H9 (cell line): ENCODE data around the gene PUS3. TPM values are rescaled to one million over a fixed set of nuclear protein-coding genes. Genes with fewer than 3 reads are reported as not detected.

ENCODE experiments used
- DNase-seq: peaks from one replicate; pipeline ENCODE4 v3.0.0-alpha.2; 2017
- H2AFZ ChIP-seq: one replicate; pipeline ENCODE4 v1.6.1; 2013; ENCODE audit warnings: mild to moderate bottlenecking, low read length, control low read depth, moderate library complexity
- H2AK5ac ChIP-seq: 2 replicates; pipeline ENCODE4 v1.6.1; 2013; ENCODE audit warnings: low read length, control low read depth, mixed read lengths; ENCODE audit not compliant: insufficient read length
- H2BK120ac ChIP-seq: one replicate; pipeline ENCODE4 v1.6.1; 2013; ENCODE audit warnings: low read depth, mild to moderate bottlenecking, low read length, control low read depth, inconsistent platforms; ENCODE audit not compliant: poor library complexity, severe bottlenecking
- H2BK12ac ChIP-seq: 2 replicates; pipeline ENCODE4 v1.6.1; 2013; ENCODE audit warnings: low read length, control low read depth, mixed read lengths, low read depth; ENCODE audit not compliant: insufficient read length
- H2BK15ac ChIP-seq: 2 replicates; pipeline ENCODE4 v1.6.1; 2013; ENCODE audit warnings: low read depth, low read length, control low read depth
- H2BK20ac ChIP-seq: one replicate; pipeline ENCODE4 v1.6.1; 2013; ENCODE audit warnings: low read depth, mild to moderate bottlenecking, low read length, control low read depth, inconsistent platforms; ENCODE audit not compliant: poor library complexity, severe bottlenecking
- H2BK5ac ChIP-seq: 2 replicates; pipeline ENCODE4 v1.6.1; 2013; ENCODE audit warnings: low read length, control low read depth, mixed read lengths; ENCODE audit not compliant: insufficient read length
- H3K14ac ChIP-seq: 2 replicates; pipeline ENCODE4 v1.6.1; 2013; ENCODE audit warnings: low read length, control low read depth; ENCODE audit not compliant: insufficient read depth
- H3K18ac ChIP-seq: 2 replicates; pipeline ENCODE4 v1.6.1; 2013; ENCODE audit warnings: low read depth, mild to moderate bottlenecking, mixed read lengths, low read length, control low read depth; ENCODE audit not compliant: insufficient read length
- H3K23ac ChIP-seq: 2 replicates; pipeline ENCODE4 v1.6.1; 2013; ENCODE audit warnings: low read length, control low read depth, mixed read lengths, low read depth; ENCODE audit not compliant: insufficient read length
- H3K23me2 ChIP-seq: 2 replicates; pipeline ENCODE4 v1.6.1; 2013; ENCODE audit warnings: low read depth, mild to moderate bottlenecking, mixed read lengths, low read length, control low read depth; ENCODE audit not compliant: insufficient read length, poor library complexity, severe bottlenecking
- H3K27ac ChIP-seq: 2 replicates; pipeline ENCODE4 v1.5.1; 2013; ENCODE audit warnings: low read length, control low read depth, mixed read lengths, low read depth; ENCODE audit not compliant: insufficient read length
- H3K27me3 ChIP-seq: 2 replicates; pipeline ENCODE4 v1.6.1; 2013; ENCODE audit warnings: low read length, control low read depth, inconsistent platforms; ENCODE audit not compliant: insufficient read depth
- H3K4ac ChIP-seq: 2 replicates; pipeline ENCODE4 v1.6.1; 2013; ENCODE audit warnings: low read depth, mild to moderate bottlenecking, control low read depth, inconsistent platforms, low read length, moderate library complexity
- H3K4me1 ChIP-seq: 2 replicates; pipeline ENCODE4 v1.6.1; 2013; ENCODE audit warnings: low read length, control low read depth, inconsistent platforms; ENCODE audit not compliant: insufficient read depth
- H3K4me2 ChIP-seq: 2 replicates; pipeline ENCODE4 v1.6.1; 2013; ENCODE audit warnings: low read length, control low read depth, mixed read lengths; ENCODE audit not compliant: insufficient read length, insufficient read depth
- H3K56ac ChIP-seq: 2 replicates; pipeline ENCODE4 v1.6.1; 2013; ENCODE audit warnings: low read depth, mild to moderate bottlenecking, mixed read lengths, low read length, control low read depth; ENCODE audit not compliant: insufficient read length
- H3K79me1 ChIP-seq: 2 replicates; pipeline ENCODE4 v1.6.1; 2013; ENCODE audit warnings: low read depth, mild to moderate bottlenecking, moderate library complexity, low read length, control low read depth, inconsistent platforms; ENCODE audit not compliant: insufficient read depth, poor library complexity, severe bottlenecking
- H3K79me2 ChIP-seq: 2 replicates; pipeline ENCODE4 v1.6.1; 2013; ENCODE audit warnings: low read length, control low read depth, inconsistent platforms; ENCODE audit not compliant: insufficient read depth
- H3K9ac ChIP-seq: 2 replicates; pipeline ENCODE4 v1.6.1; 2013; ENCODE audit warnings: low read length, control low read depth, mixed read lengths; ENCODE audit not compliant: insufficient read length; ENCODE audit errors: extremely low read depth
- H3K9me3 ChIP-seq: one replicate; pipeline ENCODE4 v1.6.1; 2013; ENCODE audit warnings: low read depth, low read length, inconsistent platforms; ENCODE audit not compliant: control insufficient read depth
- H3T11ph ChIP-seq: one replicate; pipeline ENCODE4 v1.6.1; 2013; ENCODE audit warnings: mild to moderate bottlenecking, low read length, control low read depth, inconsistent platforms
- H4K20me1 ChIP-seq: one replicate; pipeline ENCODE4 v1.6.1; 2013; ENCODE audit not compliant: control insufficient read depth, insufficient read length, insufficient read depth
- H4K5ac ChIP-seq: 2 replicates; pipeline ENCODE4 v1.6.1; 2013; ENCODE audit warnings: low read depth, mild to moderate bottlenecking, mixed read lengths, low read length, control low read depth; ENCODE audit not compliant: insufficient read length
- H4K8ac ChIP-seq: replicated peaks from 2 replicates; pipeline ENCODE4 v1.6.1; 2013; ENCODE audit warnings: low read length, control low read depth, mixed read lengths, low read depth; ENCODE audit not compliant: insufficient read length
- H4K91ac ChIP-seq: 2 replicates; pipeline ENCODE4 v1.6.1; 2013; ENCODE audit warnings: low read depth, mild to moderate bottlenecking, moderate library complexity, mixed read lengths, low read length, control low read depth; ENCODE audit not compliant: insufficient read length
- H3K27ac Mint-ChIP-seq, 3 experiments: 2 replicates in 2 of 3; 3 replicates in 1 of 3; pipeline ENCODE4 v1.8.0; 2020 to 2021; ENCODE audit warnings: mixed read lengths in 3 of 3, mild to moderate bottlenecking in 1 of 3, moderate library complexity in 1 of 3
- H3K27me3 Mint-ChIP-seq: 2 replicates; pipeline ENCODE4 v1.8.0; 2021; ENCODE audit warnings: low read depth, mild to moderate bottlenecking, moderate library complexity, mixed read lengths
- H3K36me3 Mint-ChIP-seq, 3 experiments: 2 replicates in 2 of 3; 3 replicates in 1 of 3; pipeline ENCODE4 v1.8.0; 2020 to 2021; ENCODE audit warnings: low read depth in 3 of 3, mixed read lengths in 3 of 3; ENCODE audit not compliant: insufficient read depth in 1 of 3
- H3K4me1 Mint-ChIP-seq, 2 experiments: 2 replicates each; pipeline ENCODE4 v1.8.0; 2020; ENCODE audit warnings: mixed read lengths in 2 of 2
- H3K4me3 Mint-ChIP-seq, 2 experiments: 2 replicates in 1 of 2; 3 replicates in 1 of 2; pipeline ENCODE4 v1.8.0; 2020 to 2021; ENCODE audit warnings: mild to moderate bottlenecking in 2 of 2, mixed read lengths in 2 of 2, moderate library complexity in 1 of 2
- H3K9me3 Mint-ChIP-seq, 2 experiments: 2 replicates in 1 of 2; 3 replicates in 1 of 2; pipeline ENCODE4 v1.8.0; 2020; ENCODE audit warnings: mild to moderate bottlenecking in 2 of 2, mixed read lengths in 2 of 2, moderate library complexity in 1 of 2
- CTCF ChIP-seq: fragments of 200-600 bp; sonication (generic); conservative IDR thresholded peaks from 3 replicates; pipeline ENCODE4 v1.8.0; 2021; ENCODE audit warnings: antibody characterized with exemption, mild to moderate bottlenecking
- WGBS: extraction: QIAGEN DNeasy Blood & Tissue Kit; methylation state at CpG from one replicate; pipeline ENCODE4 v1.1.7; 2013; ENCODE audit warnings: missing lambda C conversion rate, low lambda C conversion rate, mixed read lengths; ENCODE audit not compliant: insufficient read length; ENCODE audit errors: extremely low coverage; 5-methylcytosine and 5-hydroxymethylcytosine counted together
- total RNA-seq: library from RNA; stranded (reverse); gene quantifications from 2 replicates; pipeline ENCODE4 v1.2.1, GENCODE V29; 2021

PUS3 gene
- total RNA-seq, 1 experiment from 2014 or later: 20.0 TPM

- no peaks in the 10 kb centered on the region for H3K23me2 ChIP-seq
- H3K36me3 Mint-ChIP-seq: no peaks in the 10 kb centered on the region; a peak in 1 of 7 replicates
Measured at GRCh38 chr11:125945797-125946520, 43.0 kb upstream of the PUS3 start, which contains the start of gene VSIG10L2. TSS of gene VSIG10L2 (plus strand) at chr11:125946044. CDS start at chr11:125946056, 12 bp downstream.

More at GRCh38 chr11:125945797-125946520, 43.0 kb upstream of the PUS3 start, which contains the start of gene VSIG10L2:
- Histone ChIP-seq H3K4me2 (no peak within 1 kb of the TSS), H3K18ac (no peak within 1 kb of the TSS), H4K5ac (no peak within 1 kb of the TSS), H3K27me3 (no peaks in the 10 kb centered on the region), H2BK15ac (no peak within 1 kb of the TSS), H3K27ac (no peak within 1 kb of the TSS), H2BK5ac (no peak within 1 kb of the TSS), H3K79me1 (no peaks in the 10 kb centered on the region), H3K23ac (no peak within 1 kb of the TSS), H2BK20ac (no peak within 1 kb of the TSS), H4K8ac (no peak within 1 kb of the TSS), H3K4ac (no peak within 1 kb of the TSS), H2AK5ac (no peak within 1 kb of the TSS), H2BK120ac (no peak within 1 kb of the TSS), H4K91ac (no peak within 1 kb of the TSS), H3K9ac (no peak within 1 kb of the TSS), H3K79me2 (no peaks in the 10 kb centered on the region), H2AFZ (no peak within 1 kb of the TSS), H3K9me3 (no peaks in the 10 kb centered on the region), H3T11ph (no peak within 1 kb of the TSS), H3K14ac (no peak within 1 kb of the TSS), H2BK12ac (no peak within 1 kb of the TSS), H3K4me1 (peaks cover 3% of the 10 kb centered on the region; the same call in 1 of the 2 replicates), H3K56ac (no peak within 1 kb of the TSS), H4K20me1 (no peaks in the 10 kb centered on the region)
- no peaks in the 10 kb centered on the region; the same call in 1 of the 2 replicates for H3K27me3 Mint-ChIP-seq
- no peak within 1 kb of the TSS for H3K4me3 Mint-ChIP-seq
- TF ChIP-seq CTCF: no peak
- no peak for DNase-seq
- WGBS: no CpG with 5 or more reads among the region's 8 CpGs
- H3K9me3 Mint-ChIP-seq: no peaks in the 10 kb centered on the region
- no peak within 1 kb of the TSS for H3K27ac Mint-ChIP-seq
- H3K4me1 Mint-ChIP-seq: peaks cover 14 to 21% of the 10 kb centered on the region in 2 experiments
